HG02870 (cell line): ENCODE data around the gene NOXO1.
"Not testable (repeated sequence)": the region's sequence is repeated elsewhere in the genome, so short reads cannot be mapped to it uniquely, and the experiment has no call there.

ENCODE experiments used
- ATAC-seq: cut with Tn5 transposase; IDR thresholded peaks from one replicate; pipeline ENCODE4 v1.9.1; 2021; ENCODE audit warnings: mild to moderate bottlenecking, moderate library complexity; ENCODE audit not compliant: unreplicated experiment

Gene NOXO1

GRCh38 chr16:2011726-2012125, 30.5 kb upstream of the NOXO1 start:
- not testable (repeated sequence) for ATAC-seq

- peak; percentile 67 for ATAC-seq
These were observed 28.7 kb upstream of the NOXO1 start, which contains the start of gene ZNF598 for GRCh38 chr16:2009791-2010510. TSS of gene ZNF598 (minus strand) at chr16:2009821.

- ATAC-seq, result peak; percentile 28
These were observed 28.0 kb upstream of the NOXO1 start for GRCh38 chr16:2009164-2009711.

GRCh38 chr16:2008631-2009163, 27.4 kb upstream of the NOXO1 start:
- peak; percentile 15 for ATAC-seq

GRCh38 chr16:2008009-2008526, 26.8 kb upstream of the NOXO1 start:
- no peak for ATAC-seq

GRCh38 chr16:2007081-2007836, 26.0 kb upstream of the NOXO1 start:
- ATAC-seq, result no peak

- ATAC-seq, result no peak
These were observed 25.0 kb upstream of the NOXO1 start for GRCh38 chr16:2006317-2006716.

- ATAC-seq, result no peak
These were observed 24.4 kb upstream of the NOXO1 start for GRCh38 chr16:2005646-2006045.

GRCh38 chr16:2004795-2005517, 23.7 kb upstream of the NOXO1 start:
- no peak for ATAC-seq

- peak; percentile 54 for ATAC-seq
These were observed 22.8 kb upstream of the NOXO1 start for GRCh38 chr16:2003827-2004641.

GRCh38 chr16:2003231-2003826, 22.1 kb upstream of the NOXO1 start:
- no peak for ATAC-seq

GRCh38 chr16:2002406-2003230, 21.3 kb upstream of the NOXO1 start:
- ATAC-seq, result no peak

- ATAC-seq, result no peak
These were observed 20.4 kb upstream of the NOXO1 start for GRCh38 chr16:2001456-2002355.

GRCh38 chr16:2001035-2001434, 19.8 kb upstream of the NOXO1 start:
- ATAC-seq, result no peak

GRCh38 chr16:1999866-2000514, 18.7 kb upstream of the NOXO1 start:
- ATAC-seq, result no peak

- ATAC-seq, result no peak
These were observed 17.9 kb upstream of the NOXO1 start for GRCh38 chr16:1998852-1999801.
